ENCODE results near the gene SMYD3. TPM values are rescaled to one million over a fixed set of nuclear protein-coding genes. Genes with fewer than 3 reads are reported as not detected.

SMYD3 gene
- total RNA-seq, 3 donors from 2014 or later = 16.3 to 18.0 (median 16.4) TPM

DNA sequence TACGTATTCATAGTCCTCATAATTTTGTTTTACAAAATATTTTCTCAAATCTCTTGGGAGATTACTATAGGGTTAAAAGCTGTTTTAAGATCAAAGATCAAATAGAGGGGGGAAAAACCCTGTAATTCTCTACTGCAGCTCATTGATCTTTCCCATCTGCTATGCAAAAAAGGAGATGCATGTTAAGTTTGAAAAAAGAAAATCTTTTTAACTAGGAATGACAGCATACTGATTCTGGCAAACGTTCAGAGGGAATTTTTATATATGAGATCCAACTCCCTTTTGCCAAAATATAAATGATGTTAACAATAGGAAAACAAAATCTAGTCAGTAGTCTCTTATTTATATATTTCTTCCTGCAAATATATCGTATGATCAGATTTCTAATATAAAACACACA, 69.1 kb downstream of the SMYD3 start:
- TF ChIP-seq, protein P1, sequence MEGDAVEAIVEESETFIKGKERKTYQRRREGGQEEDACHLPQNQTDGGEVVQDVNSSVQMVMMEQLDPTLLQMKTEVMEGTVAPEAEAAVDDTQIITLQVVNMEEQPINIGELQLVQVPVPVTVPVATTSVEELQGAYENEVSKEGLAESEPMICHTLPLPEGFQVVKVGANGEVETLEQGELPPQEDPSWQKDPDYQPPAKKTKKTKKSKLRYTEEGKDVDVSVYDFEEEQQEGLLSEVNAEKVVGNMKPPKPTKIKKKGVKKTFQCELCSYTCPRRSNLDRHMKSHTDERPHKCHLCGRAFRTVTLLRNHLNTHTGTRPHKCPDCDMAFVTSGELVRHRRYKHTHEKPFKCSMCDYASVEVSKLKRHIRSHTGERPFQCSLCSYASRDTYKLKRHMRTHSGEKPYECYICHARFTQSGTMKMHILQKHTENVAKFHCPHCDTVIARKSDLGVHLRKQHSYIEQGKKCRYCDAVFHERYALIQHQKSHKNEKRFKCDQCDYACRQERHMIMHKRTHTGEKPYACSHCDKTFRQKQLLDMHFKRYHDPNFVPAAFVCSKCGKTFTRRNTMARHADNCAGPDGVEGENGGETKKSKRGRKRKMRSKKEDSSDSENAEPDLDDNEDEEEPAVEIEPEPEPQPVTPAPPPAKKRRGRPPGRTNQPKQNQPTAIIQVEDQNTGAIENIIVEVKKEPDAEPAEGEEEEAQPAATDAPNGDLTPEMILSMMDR (IDR thresholded peaks at IDR 0.05) = no peak
- intact Hi-C loops (cut with DNase I, micrococcal nuclease) = no loop called here
- Histone ChIP-seq H3K36me3 (ENCODE audit: low read depth) (no peaks in the 10 kb centered on the region), H3K4me1 (ENCODE audit: low read depth) (no peaks in the 10 kb centered on the region), H3K9me3 (no peaks in the 10 kb centered on the region), H3K4me3 (no peak overlapping the region)
- no peak for DNase-seq
- no peak for ATAC-seq

DNA sequence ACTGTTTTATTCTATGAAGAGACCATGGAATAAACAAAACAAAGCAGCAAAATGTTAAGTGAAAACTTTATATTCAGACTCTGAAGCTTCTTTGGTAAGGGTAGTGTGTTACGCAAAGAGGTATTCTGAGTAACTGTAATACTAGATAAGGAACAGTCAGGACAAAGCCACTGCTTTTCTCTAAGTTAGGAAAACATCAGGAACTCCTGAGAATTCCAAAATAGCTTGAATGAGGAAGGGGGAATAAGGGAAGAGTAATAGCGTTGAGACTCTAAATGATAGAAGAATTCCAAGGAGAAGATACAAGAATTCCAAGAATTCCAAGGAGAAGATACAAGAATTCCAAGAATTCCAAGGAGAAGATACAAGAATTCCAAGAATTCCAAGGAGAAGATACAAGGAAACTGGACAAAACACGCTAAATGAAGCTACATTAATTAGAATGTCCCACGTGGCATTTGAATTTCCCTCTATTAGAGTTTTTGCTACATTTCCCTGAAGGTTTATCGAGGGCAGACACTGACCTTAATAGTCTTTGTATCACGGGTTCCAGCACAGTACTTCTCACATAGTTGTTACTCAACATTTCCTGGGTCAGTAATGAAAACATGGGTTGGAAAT, 71.5 kb downstream of the SMYD3 start:
- intact Hi-C loops (cut with DNase I, micrococcal nuclease) = no loop called here
- no peak for DNase-seq
- ATAC-seq = no peak
- Histone ChIP-seq H3K9me3 (no peaks in the 10 kb centered on the region), H3K36me3 (ENCODE audit: low read depth) (no peaks in the 10 kb centered on the region), H3K4me1 (ENCODE audit: low read depth) (no peaks in the 10 kb centered on the region), H3K4me3 (no peak overlapping the region)
- TF ChIP-seq, protein P1 (IDR thresholded peaks at IDR 0.05) = no peak

DNA sequence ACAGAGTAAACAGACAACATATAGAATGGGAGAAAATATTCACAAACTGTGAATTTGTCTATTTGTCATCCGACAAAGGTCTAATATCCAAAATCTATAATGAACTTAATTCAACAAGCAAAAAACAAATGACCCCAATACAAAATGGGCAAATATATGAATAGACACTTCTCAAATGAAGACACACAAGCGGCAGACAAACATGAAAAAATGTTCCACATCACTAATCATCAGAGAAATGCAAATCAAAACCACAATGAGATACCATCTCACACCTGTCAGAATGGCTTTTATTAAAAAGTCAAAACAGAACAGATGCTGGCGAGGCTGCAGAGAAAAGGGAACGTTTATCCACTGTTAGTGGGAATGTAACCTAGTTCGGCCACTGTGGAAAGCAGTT, 72.7 kb downstream of the SMYD3 start:
- intact Hi-C loops (cut with DNase I, micrococcal nuclease) = no loop called here
- H3K4me3 ChIP-seq = no peak overlapping the region
- H3K4me1 ChIP-seq (ENCODE audit: low read depth) = no peaks in the 10 kb centered on the region
- no peak for ATAC-seq
- TF ChIP-seq, protein P1 (IDR thresholded peaks at IDR 0.05) = no peak
- no peaks in the 10 kb centered on the region for H3K9me3 ChIP-seq
- H3K36me3 ChIP-seq (ENCODE audit: low read depth) = no peaks in the 10 kb centered on the region
- no peak for DNase-seq

DNA sequence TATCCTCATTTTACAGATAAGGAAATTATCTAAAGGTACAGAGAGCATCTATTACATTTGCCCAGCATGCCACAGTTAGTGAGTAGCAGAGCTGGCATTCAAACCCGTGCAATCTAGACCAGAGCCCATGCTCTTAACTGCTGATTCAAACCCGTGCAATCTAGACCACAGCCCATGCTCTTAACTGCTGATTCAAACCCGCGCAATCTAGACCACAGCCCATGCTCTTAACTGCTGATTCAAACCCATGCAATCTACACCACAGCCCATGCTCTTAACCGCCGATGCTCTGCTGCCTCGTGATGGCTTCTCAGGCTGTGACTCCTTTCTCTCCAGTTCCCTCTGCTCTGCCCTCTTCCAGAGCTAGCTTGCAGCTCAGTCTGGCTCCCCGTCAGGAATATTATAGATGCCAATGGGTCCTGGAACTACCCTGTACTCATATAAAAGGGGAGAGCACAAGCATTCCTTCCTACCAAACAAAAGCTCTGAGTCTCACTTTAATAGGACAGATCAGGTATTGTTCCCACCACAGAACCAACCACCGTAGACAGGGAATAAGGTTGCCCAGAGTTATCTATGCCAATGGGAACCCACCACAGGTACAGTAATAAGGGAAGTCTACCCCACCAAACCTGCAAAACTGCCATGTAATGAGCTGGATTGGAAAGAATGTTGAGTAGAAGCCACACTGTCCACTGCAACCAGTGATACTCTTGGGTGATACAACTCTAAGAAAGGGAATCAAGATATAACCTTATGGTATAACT, 78.4 kb downstream of the SMYD3 start:
- ATAC-seq (no peak), DNase-seq (no peak)
- TF ChIP-seq, protein P1 (IDR thresholded peaks at IDR 0.05) = no peak
- intact Hi-C loops (cut with DNase I, micrococcal nuclease) = no loop called here
- Histone ChIP-seq H3K4me1 (ENCODE audit: low read depth) (peaks cover 3% of the 10 kb centered on the region), H3K4me3 (no peak overlapping the region), H3K9me3 (no peaks in the 10 kb centered on the region), H3K36me3 (ENCODE audit: low read depth) (no peaks in the 10 kb centered on the region)

DNA sequence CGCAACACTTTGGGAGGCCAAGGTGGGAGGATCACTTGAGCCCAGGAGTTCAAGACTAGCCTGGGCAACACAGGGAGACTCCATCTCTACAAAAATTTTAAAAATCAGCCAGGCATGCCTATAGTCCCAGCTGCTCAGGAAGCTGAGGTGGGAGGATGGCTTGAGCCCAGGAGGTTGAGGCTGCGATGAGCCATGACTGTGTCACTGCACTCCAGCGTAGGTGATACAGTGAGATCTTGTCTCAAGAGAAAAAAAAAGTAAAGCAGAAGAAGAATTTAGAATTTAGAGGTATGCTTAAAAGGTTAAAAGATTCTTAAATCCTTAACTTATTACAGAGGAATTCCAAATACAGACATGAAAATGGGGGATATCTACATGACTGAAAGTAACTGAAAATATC, 79.5 kb downstream of the SMYD3 start:
- TF ChIP-seq, protein P1 (IDR thresholded peaks at IDR 0.05) = no peak
- H3K9me3 ChIP-seq = no peaks in the 10 kb centered on the region
- DNase-seq (no peak), ATAC-seq (no peak)
- intact Hi-C loops (cut with DNase I, micrococcal nuclease) = no loop called here
- no peak overlapping the region for H3K4me3 ChIP-seq
- no peaks in the 10 kb centered on the region for H3K36me3 ChIP-seq (ENCODE audit: low read depth)
- peaks cover 3% of the 10 kb centered on the region for H3K4me1 ChIP-seq (ENCODE audit: low read depth)

Data from mucosa of descending colon (tissue), 3 donors.